SH-SY5Y (cell line): ENCODE data around the gene ITPRIPL1.

Experiments used
- GATA2 ChIP-seq: IDR thresholded peaks from 2 replicates; pipeline ENCODE4 v1.6.1; 2011; ENCODE audit warnings: mild to moderate bottlenecking, low read depth, low read length
- GATA3 ChIP-seq: IDR thresholded peaks from 2 replicates; pipeline ENCODE4 v1.6.1; 2011; ENCODE audit warnings: low read depth, mild to moderate bottlenecking, low read length, moderate library complexity

GRCh38 chr2:96325041-96325883 lies at the start of gene ITPRIPL1:
- TF ChIP-seq GATA2 (no peak), GATA3 (no peak)
